Duodenal mucosa (tissue), 2 donors: ENCODE measurements around the gene HID1.

Experiments used
- H3K27ac ChIP-seq: one replicate; pipeline ENCODE4 v1.7.0; 2013; ENCODE audit warnings: low read depth, low read length
- H3K27me3 ChIP-seq, 2 donors: one replicate each; pipeline ENCODE4 v1.7.0; 2013; ENCODE audit warnings: low read length in 2 of 2, control low read depth in 1 of 2; ENCODE audit not compliant: insufficient read depth in 2 of 2, control insufficient read depth in 1 of 2
- H3K36me3 ChIP-seq, 2 donors: one replicate each; pipeline ENCODE4 v1.7.0; 2013; ENCODE audit warnings: low read length in 2 of 2, control low read depth in 1 of 2; ENCODE audit not compliant: insufficient read depth in 2 of 2, control insufficient read depth in 1 of 2
- H3K4me1 ChIP-seq, 2 donors: one replicate each; pipeline ENCODE4 v1.7.0; 2013; ENCODE audit warnings: low read length in 2 of 2, control low read depth in 1 of 2; ENCODE audit not compliant: insufficient read depth in 2 of 2, control insufficient read depth in 1 of 2
- H3K4me3 ChIP-seq, 2 donors: one replicate each; pipeline ENCODE4 v1.7.0; 2013; ENCODE audit warnings: low read length in 2 of 2, low read depth in 1 of 2
- H3K9ac ChIP-seq, 2 donors: one replicate each; pipeline ENCODE4 v1.7.0; 2013; ENCODE audit warnings: low read length in 2 of 2, low read depth in 1 of 2
- H3K9me3 ChIP-seq, 2 donors: one replicate each; pipeline ENCODE4 v1.7.0; 2013; ENCODE audit warnings: low read length in 2 of 2, control low read depth in 1 of 2; ENCODE audit not compliant: control insufficient read depth in 1 of 2

Gene HID1

GRCh38 chr17:74939534-74939933 lies 33.0 kb downstream of the HID1 start:
- peaks cover 0 to 7% of the 10 kb centered on the region in 2 donors for H3K36me3 ChIP-seq
- no peaks in the 10 kb centered on the region for H3K9me3 ChIP-seq
- H3K27me3 ChIP-seq, result peaks cover 23 to 31% of the 10 kb centered on the region in 2 donors
- H3K4me1 ChIP-seq, result peaks cover 25 to 31% of the 10 kb centered on the region in 2 donors
- no peak overlapping the region for H3K4me3 ChIP-seq
- no peak overlapping the region for H3K9ac ChIP-seq
- H3K27ac ChIP-seq, result no peak overlapping the region

GRCh38 chr17:74938194-74938950 lies 34.2 kb downstream of the HID1 start:
- peaks cover 25 to 31% of the 10 kb centered on the region in 2 donors for H3K27me3 ChIP-seq
- peaks cover 25 to 31% of the 10 kb centered on the region in 2 donors for H3K4me1 ChIP-seq
- H3K9ac ChIP-seq, result peak overlapping the region in 1 of 2 donors; percentile 33
- no peaks in the 10 kb centered on the region for H3K9me3 ChIP-seq
- H3K27ac ChIP-seq, result peak overlapping the region; percentile 50
- peaks cover 0 to 7% of the 10 kb centered on the region in 2 donors for H3K36me3 ChIP-seq
- H3K4me3 ChIP-seq, result peak overlapping the region; percentile 35 to 40

GRCh38 chr17:74937064-74938051 lies 35.2 kb downstream of the HID1 start:
- H3K9me3 ChIP-seq, result no peaks in the 10 kb centered on the region
- H3K4me3 ChIP-seq, result peak overlapping the region; percentile 23 to 40
- peaks cover 25 to 31% of the 10 kb centered on the region in 2 donors for H3K4me1 ChIP-seq
- H3K36me3 ChIP-seq, result peaks cover 0 to 7% of the 10 kb centered on the region in 2 donors
- peaks cover 27 to 31% of the 10 kb centered on the region in 2 donors for H3K27me3 ChIP-seq
- no peak overlapping the region for H3K27ac ChIP-seq
- H3K9ac ChIP-seq, result peak overlapping the region in 1 of 2 donors; percentile 33

DNA sequence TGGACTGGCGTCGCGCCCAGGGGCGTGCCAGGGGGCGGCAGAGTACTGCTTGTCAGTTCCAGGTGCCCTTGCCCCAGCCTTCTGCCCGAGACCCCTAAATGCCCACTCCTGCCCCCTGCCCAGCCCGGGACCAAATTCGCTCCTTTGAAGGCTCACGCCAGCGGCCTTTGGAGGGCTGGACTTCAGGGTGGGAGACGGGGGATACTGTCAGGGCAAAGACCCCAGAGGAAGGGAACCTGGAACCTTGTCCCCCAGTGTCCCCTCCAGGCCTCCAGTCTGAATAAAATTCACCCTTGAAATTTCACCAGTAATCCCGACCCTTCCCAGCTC lies 36.1 kb downstream of the HID1 start:
- H3K4me1 ChIP-seq, result peaks cover 25 to 31% of the 10 kb centered on the region in 2 donors
- H3K27me3 ChIP-seq, result peaks cover 27 to 31% of the 10 kb centered on the region in 2 donors
- H3K4me3 ChIP-seq, result peak overlapping the region; percentile 55 to 61
- no peak overlapping the region for H3K27ac ChIP-seq
- peak overlapping the region; percentile 32 to 61 for H3K9ac ChIP-seq
- H3K36me3 ChIP-seq, result peaks cover 0 to under 1% of the 10 kb centered on the region in 2 donors
- no peaks in the 10 kb centered on the region for H3K9me3 ChIP-seq

DNA sequence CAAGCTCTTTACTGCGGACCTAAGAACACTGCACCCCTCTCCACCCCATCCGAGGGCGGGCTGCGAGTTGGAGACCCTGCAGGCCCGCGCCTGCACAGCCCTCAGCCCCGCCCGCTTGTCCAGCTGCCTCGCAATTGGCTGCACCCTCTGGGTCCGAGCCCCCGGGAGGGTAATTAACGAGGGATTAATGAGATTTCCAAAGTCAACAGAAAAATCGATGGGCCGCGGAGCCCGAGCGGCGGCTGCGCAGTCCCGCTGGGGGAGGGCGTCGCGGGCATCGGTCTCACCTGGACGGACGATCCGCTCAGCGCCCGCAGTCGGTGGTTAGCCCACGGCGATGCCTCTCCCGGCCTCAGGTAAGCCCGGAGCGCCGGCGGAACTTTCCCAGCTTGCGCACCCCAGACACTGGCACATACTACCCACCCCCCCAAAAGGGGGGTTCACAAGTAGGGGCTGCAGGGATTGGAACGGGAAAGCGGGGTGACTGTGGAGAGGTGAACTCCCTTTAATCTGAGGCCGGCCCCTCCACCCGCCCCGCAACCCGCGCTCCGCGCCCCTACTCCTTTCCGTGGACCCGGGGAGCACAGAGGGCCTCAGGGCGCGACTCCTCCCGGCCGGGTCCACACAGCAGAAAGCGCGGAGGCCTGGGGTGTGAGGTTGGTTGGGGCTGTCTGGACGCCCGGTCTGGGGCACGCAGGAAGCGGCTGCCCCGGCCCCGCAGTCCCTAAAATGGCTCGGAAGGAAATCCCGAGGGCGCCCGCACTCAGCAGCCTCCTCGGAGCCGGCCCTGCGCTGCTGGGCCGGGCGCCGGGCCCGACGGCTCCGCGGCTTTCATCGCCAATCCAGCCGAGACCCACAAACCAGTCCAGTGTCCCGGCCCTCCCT lies 36.7 kb downstream of the HID1 start, which contains the start of gene OTOP3:
OTOP3 (plus strand) TSS at position 314 of the 885 bp plus-strand sequence; CDS start at position 338, 24 bp downstream.
- Histone ChIP-seq H3K9me3 (no peaks in the 10 kb centered on the region), H3K27me3 (peaks cover 27 to 31% of the 10 kb centered on the region in 2 donors), H3K27ac (peak within 1 kb of the TSS; percentile 14), H3K9ac (peak within 1 kb of the TSS; percentile 32 to 61), H3K4me3 (peak within 1 kb of the TSS; percentile 55 to 61), H3K4me1 (peaks cover 25 to 31% of the 10 kb centered on the region in 2 donors), H3K36me3 (no peaks in the 10 kb centered on the region)

DNA sequence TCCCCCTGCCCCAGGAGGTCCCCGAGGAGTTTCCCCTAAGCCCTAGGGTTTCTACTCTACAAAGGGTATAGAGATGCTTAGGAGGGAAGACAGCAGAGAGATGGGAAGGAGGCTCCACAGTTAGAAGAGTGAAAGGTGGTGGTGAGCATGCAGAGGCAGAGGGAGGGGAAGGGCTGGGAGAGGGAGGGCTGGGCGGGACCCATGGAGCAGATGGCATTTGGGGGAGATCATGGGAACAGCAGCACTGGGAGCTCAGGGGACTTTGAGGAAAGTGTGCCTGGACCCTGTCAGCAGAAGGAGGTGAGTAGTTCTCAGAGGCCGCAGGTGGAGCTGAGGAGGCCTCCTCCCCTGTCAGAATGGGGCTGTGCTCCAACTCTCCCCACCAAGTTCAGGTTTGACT lies 37.5 kb downstream of the HID1 start:
- Histone ChIP-seq H3K4me1 (peaks cover 25 to 31% of the 10 kb centered on the region in 2 donors), H3K27me3 (peaks cover 27 to 31% of the 10 kb centered on the region in 2 donors), H3K4me3 (peak overlapping the region; percentile 36 to 55), H3K9ac (no peak overlapping the region), H3K9me3 (no peaks in the 10 kb centered on the region), H3K27ac (no peak overlapping the region), H3K36me3 (no peaks in the 10 kb centered on the region)

- Histone ChIP-seq H3K4me3 (no peak overlapping the region), H3K9me3 (no peaks in the 10 kb centered on the region), H3K9ac (no peak overlapping the region), H3K36me3 (no peaks in the 10 kb centered on the region), H3K27me3 (peaks cover 15 to 25% of the 10 kb centered on the region in 2 donors), H3K27ac (no peak overlapping the region), H3K4me1 (peaks cover 5% of the 10 kb centered on the region in 2 donors)
Measured at GRCh38 chr17:74930535-74931036, 42.0 kb downstream of the HID1 start.

DNA sequence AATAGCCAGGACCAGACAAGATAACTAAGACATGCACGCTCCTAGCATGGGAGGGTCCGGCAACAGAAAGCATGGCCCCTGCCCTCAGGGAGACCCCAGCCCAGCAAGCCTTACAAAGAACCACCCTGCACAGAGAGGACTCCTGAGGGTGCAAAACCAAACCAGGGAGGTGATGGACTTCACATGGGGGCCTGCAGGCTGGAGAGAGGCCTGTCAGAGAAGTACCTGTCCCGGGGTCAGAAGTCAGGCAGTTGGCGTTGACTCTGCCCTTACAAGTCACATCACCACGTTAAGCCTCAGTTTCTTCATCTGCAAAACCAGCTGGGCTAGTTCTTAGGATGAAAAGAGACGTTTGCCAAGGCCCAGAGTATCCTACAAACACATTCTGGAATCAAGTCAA lies 43.8 kb downstream of the HID1 start:
- Histone ChIP-seq H3K4me3 (no peak overlapping the region), H3K9me3 (no peaks in the 10 kb centered on the region), H3K4me1 (peaks cover 8 to 9% of the 10 kb centered on the region in 2 donors), H3K27me3 (peaks cover 30 to 39% of the 10 kb centered on the region in 2 donors), H3K27ac (no peak overlapping the region), H3K36me3 (no peaks in the 10 kb centered on the region), H3K9ac (no peak overlapping the region)

- no peak overlapping the region for H3K27ac ChIP-seq
- no peak overlapping the region for H3K4me3 ChIP-seq
- H3K27me3 ChIP-seq, result peaks cover 53 to 59% of the 10 kb centered on the region in 2 donors
- H3K36me3 ChIP-seq, result no peaks in the 10 kb centered on the region
- no peaks in the 10 kb centered on the region for H3K9me3 ChIP-seq
- H3K9ac ChIP-seq, result no peak overlapping the region
- peaks cover 10% of the 10 kb centered on the region in 2 donors for H3K4me1 ChIP-seq
Measured at GRCh38 chr17:74925242-74925641, 47.3 kb downstream of the HID1 start.
